MM.1S (cell line): ENCODE measurements around the gene MED13L.

ENCODE experiments used
- DNase-seq: peaks from one replicate; pipeline ENCODE4 v3.0.0-alpha.2; 2015
- H2AFZ ChIP-seq: fragments of 300-600 bp; sonication (generic); 2 replicates; pipeline ENCODE4 v1.6.0; 2016; ENCODE audit warnings: antibody characterized with exemption, low read length
- H3F3A ChIP-seq: fragments of 300-600 bp; sonication (generic); 2 replicates; pipeline ENCODE4 v1.6.1; 2016; ENCODE audit warnings: mild to moderate bottlenecking, antibody characterized with exemption, low read length, moderate library complexity, mixed read lengths; ENCODE audit not compliant: insufficient read depth
- H3K27ac ChIP-seq: fragments of 300-600 bp; sonication (generic); 2 replicates; pipeline ENCODE4 v1.5.1; 2016; ENCODE audit warnings: mild to moderate bottlenecking, low read length
- H3K27me3 ChIP-seq: fragments of 300-600 bp; sonication (generic); replicated peaks from 2 replicates; pipeline ENCODE4 v1.6.0; 2016; ENCODE audit warnings: low read length; ENCODE audit not compliant: insufficient read depth
- H3K36me3 ChIP-seq: fragments of 300-600 bp; sonication (generic); replicated peaks from 2 replicates; pipeline ENCODE4 v1.6.1; 2016; ENCODE audit warnings: mild to moderate bottlenecking, low read length, mixed read lengths; ENCODE audit not compliant: insufficient read depth
- H3K4me1 ChIP-seq: fragments of 300-600 bp; sonication (generic); 2 replicates; pipeline ENCODE4 v1.6.1; 2016; ENCODE audit warnings: low read length, mixed read lengths
- H3K4me2 ChIP-seq: fragments of 300-600 bp; sonication (generic); 2 replicates; pipeline ENCODE4 v1.6.0; 2016; ENCODE audit warnings: low read depth, low read length
- H3K4me3 ChIP-seq: fragments of 300-600 bp; sonication (generic); 2 replicates; pipeline ENCODE4 v1.5.1; 2016; ENCODE audit warnings: low read length, mixed read lengths
- H3K79me2 ChIP-seq: fragments of 300-600 bp; sonication (generic); 2 replicates; pipeline ENCODE4 v1.6.1; 2016; ENCODE audit warnings: mixed run types, low read length, mixed read lengths
- H3K9ac ChIP-seq: fragments of 300-600 bp; sonication (generic); 2 replicates; pipeline ENCODE4 v1.6.1; 2016; ENCODE audit warnings: low read length, mixed read lengths
- H3K9me2 ChIP-seq: fragments of 300-600 bp; sonication (generic); replicated peaks from 2 replicates; pipeline ENCODE4 v1.6.1; 2016; ENCODE audit warnings: mild to moderate bottlenecking, low read length, mixed read lengths; ENCODE audit not compliant: insufficient read depth
- H3K9me3 ChIP-seq: fragments of 300-600 bp; sonication (generic); replicated peaks from 2 replicates; pipeline ENCODE4 v1.6.1; 2016; ENCODE audit warnings: mild to moderate bottlenecking, low read length, mixed read lengths; ENCODE audit not compliant: insufficient read depth
- H4K20me1 ChIP-seq: fragments of 300-600 bp; sonication (generic); 2 replicates; pipeline ENCODE4 v1.6.1; 2016; ENCODE audit warnings: mild to moderate bottlenecking, low read length, moderate library complexity, mixed read lengths; ENCODE audit not compliant: insufficient read depth
- EZH2 ChIP-seq: fragments of 300-600 bp; sonication (generic); optimal IDR thresholded peaks from 2 replicates; pipeline ENCODE3; 2017; ENCODE audit warnings: low read depth, mild to moderate bottlenecking, antibody characterized with exemption, low read length, mixed read lengths
- EZH2phosphoT487 ChIP-seq: fragments of 300-600 bp; sonication (generic); IDR thresholded peaks from 2 replicates; pipeline ENCODE4 v1.6.1; 2018; ENCODE audit warnings: antibody characterized with exemption, low read length
- TF ChIP-seq, protein P1 (sequence below): fragments of 300-600 bp; sonication (generic); IDR thresholded peaks from 2 replicates; pipeline ENCODE4 v1.5.1; 2016; ENCODE audit warnings: antibody characterized with exemption, low read length, mixed read lengths

Gene MED13L

DNA sequence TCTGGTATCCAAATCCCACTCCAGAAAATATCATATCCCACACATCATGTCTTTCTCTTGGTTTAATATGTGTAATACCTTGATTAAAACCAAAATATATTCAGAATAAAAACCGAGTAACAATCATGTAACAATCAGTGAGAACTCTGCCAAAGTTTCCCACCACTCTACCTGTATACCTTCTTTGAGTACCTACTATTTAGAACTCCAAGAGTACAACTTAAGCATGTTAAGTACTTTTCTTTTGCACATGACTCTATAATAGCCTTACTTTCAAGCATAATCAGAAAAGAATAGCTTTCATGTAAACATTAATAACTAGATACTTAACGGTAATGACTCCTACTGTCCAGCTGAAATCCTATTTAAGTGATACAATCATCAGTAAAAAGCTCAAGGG lies 223.2 kb downstream of the MED13L start:
- no peaks in the 10 kb centered on the region for H3K9me3 ChIP-seq
- peaks cover 11% of the 10 kb centered on the region; the same call in 1 of the 2 replicates for H3K4me1 ChIP-seq
- no peaks in the 10 kb centered on the region for H4K20me1 ChIP-seq
- no peaks in the 10 kb centered on the region for H3K36me3 ChIP-seq
- H3K27ac ChIP-seq: no peak overlapping the region
- no peak overlapping the region for H2AFZ ChIP-seq
- H3K9ac ChIP-seq: no peak overlapping the region
- no peak for DNase-seq
- H3K4me2 ChIP-seq: no peak overlapping the region
- peaks cover 3% of the 10 kb centered on the region; the same call in 1 of the 2 replicates for H3F3A ChIP-seq
- no peak for TF ChIP-seq EZH2phosphoT487
- TF ChIP-seq, protein P1, sequence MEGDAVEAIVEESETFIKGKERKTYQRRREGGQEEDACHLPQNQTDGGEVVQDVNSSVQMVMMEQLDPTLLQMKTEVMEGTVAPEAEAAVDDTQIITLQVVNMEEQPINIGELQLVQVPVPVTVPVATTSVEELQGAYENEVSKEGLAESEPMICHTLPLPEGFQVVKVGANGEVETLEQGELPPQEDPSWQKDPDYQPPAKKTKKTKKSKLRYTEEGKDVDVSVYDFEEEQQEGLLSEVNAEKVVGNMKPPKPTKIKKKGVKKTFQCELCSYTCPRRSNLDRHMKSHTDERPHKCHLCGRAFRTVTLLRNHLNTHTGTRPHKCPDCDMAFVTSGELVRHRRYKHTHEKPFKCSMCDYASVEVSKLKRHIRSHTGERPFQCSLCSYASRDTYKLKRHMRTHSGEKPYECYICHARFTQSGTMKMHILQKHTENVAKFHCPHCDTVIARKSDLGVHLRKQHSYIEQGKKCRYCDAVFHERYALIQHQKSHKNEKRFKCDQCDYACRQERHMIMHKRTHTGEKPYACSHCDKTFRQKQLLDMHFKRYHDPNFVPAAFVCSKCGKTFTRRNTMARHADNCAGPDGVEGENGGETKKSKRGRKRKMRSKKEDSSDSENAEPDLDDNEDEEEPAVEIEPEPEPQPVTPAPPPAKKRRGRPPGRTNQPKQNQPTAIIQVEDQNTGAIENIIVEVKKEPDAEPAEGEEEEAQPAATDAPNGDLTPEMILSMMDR: no peak
- no peak for TF ChIP-seq EZH2
- H3K27me3 ChIP-seq: no peaks in the 10 kb centered on the region
- peaks cover 97% of the 10 kb centered on the region for H3K79me2 ChIP-seq
- H3K4me3 ChIP-seq: no peak overlapping the region
- no peaks in the 10 kb centered on the region for H3K9me2 ChIP-seq

DNA sequence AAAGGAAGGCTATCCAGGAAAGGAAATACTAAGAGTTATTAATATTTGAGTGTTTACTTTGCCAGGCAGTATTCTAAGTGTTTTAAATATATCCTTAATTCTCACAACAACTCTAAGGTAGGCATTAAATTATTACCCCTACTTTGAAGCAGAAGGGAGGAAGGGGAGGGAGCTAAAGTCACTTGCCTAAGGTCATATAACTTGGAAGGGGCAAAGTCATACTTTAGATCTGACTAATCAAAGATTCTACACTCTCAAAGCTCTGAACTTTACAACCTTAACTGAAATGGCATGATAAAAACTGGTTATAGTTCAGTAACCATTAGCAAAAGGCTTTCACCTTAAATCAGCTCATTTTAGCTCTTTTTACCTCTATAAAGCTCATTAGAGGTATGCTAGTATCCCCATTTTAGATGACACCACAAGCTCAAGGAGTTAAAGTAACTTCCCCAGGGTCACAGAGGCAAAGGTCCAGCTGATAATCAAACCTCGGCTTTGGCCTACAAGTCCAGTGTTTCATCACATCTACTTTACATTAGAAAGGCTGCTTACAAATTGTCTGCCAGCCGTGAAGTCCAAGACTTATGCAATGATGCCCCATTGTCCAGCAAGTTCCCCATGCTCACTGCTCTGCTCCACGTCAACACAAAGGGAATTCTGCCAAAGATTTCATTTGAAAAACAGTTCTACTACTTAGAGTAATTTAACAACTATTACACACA lies 223.9 kb downstream of the MED13L start:
- Histone ChIP-seq H4K20me1 (no peaks in the 10 kb centered on the region), H3K4me1 (peaks cover 14% of the 10 kb centered on the region; the same call in 1 of the 2 replicates), H3K9me3 (no peaks in the 10 kb centered on the region), H3F3A (peaks cover 9% of the 10 kb centered on the region; the same call in 1 of the 2 replicates), H3K9me2 (no peaks in the 10 kb centered on the region), H3K27me3 (no peaks in the 10 kb centered on the region), H3K9ac (no peak overlapping the region), H3K79me2 (peaks cover 91% of the 10 kb centered on the region), H3K4me2 (no peak overlapping the region), H3K27ac (no peak overlapping the region), H2AFZ (no peak overlapping the region), H3K36me3 (no peaks in the 10 kb centered on the region), H3K4me3 (no peak overlapping the region)
- TF ChIP-seq EZH2phosphoT487 (no peak), EZH2 (no peak)
- TF ChIP-seq, protein P1: no peak
- DNase-seq: no peak

DNA sequence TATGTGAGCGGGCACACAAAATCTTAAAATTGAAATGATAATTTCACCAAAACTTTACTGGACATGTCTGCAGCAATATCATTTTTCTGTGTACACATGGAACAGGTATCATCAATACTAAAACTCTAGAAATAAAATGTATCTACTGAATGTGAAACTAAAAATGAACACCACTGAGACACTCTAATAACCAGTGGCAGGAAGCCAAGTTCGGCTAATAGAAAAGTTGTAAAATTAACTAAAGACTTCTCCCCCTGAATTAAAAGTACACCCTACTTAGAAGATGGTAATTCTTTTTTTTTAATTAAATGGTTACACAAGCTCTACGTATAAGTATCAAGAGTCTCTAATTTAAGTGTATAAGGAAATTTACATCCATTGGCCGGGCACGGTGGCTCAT lies 227.2 kb downstream of the MED13L start:
- Histone ChIP-seq H3K9me2 (no peaks in the 10 kb centered on the region), H3K36me3 (no peaks in the 10 kb centered on the region), H3K79me2 (peaks cover 86% of the 10 kb centered on the region), H3F3A (peaks cover 13% of the 10 kb centered on the region; the same call in 1 of the 2 replicates), H4K20me1 (no peaks in the 10 kb centered on the region), H2AFZ (no peak overlapping the region), H3K4me1 (peaks cover 27% of the 10 kb centered on the region), H3K4me3 (no peak overlapping the region), H3K9me3 (no peaks in the 10 kb centered on the region), H3K4me2 (peak overlapping the region; percentile 60; the same call in 1 of the 2 replicates), H3K27ac (no peak overlapping the region; the same call in 1 of the 2 replicates), H3K9ac (no peak overlapping the region), H3K27me3 (no peaks in the 10 kb centered on the region)
- peak; percentile 7 for DNase-seq
- TF ChIP-seq EZH2phosphoT487: no peak
- TF ChIP-seq, protein P1: no peak
- TF ChIP-seq EZH2: no peak
